GM19240 (cell line): ENCODE results near the gene ARID5B.

Experiments used
- DNase-seq: peaks from one replicate; pipeline ENCODE4 v3.0.0; 2011; ENCODE audit warnings: low spot score; ENCODE audit not compliant: insufficient read length

Gene ARID5B

GRCh38 chr10:62072901-62073300 lies 171.4 kb downstream of the ARID5B start:
- no peak for DNase-seq

DNA sequence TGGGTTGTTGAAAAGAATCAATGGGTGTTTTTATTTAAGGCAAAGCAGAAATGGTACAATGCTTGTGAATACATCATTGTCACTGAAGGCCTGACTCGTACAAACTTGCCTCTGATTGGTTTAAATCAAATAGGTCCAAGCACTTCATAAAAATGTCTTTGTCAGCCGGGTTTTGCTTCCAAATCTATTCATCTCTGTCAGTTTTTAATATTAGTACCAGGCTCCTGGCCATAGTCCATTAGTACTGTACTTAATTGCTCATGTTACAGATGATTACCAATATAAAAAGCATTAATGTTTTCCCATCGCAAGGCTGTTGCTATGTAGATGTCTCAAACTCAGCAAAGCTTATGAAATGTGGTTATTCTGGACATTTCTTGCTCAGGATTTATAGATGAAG lies 171.9 kb downstream of the ARID5B start:
- no peak for DNase-seq

- no peak for DNase-seq
Measured at GRCh38 chr10:62075414-62075813, 173.9 kb downstream of the ARID5B start.

- DNase-seq, result no peak
Measured at GRCh38 chr10:62075912-62076311, 174.4 kb downstream of the ARID5B start.

DNA sequence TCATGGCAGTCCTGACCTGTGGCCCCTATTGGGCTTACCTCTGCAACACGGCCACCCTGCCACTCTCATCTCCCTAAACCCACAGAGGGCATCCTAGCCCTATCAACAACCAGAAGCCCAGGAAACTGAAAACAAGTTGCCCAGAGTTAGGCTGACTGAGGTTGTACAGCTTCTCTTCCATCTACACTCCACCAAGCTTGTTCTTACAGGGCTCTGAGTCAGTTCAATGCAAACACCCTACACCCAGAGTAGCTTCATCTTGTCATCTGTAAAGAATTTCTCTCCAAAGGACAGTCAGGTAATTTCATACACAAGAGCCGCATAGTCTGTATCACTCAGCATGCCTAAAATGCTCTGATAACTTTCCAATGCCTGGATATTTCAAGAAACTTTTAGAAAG lies 175.4 kb downstream of the ARID5B start:
- no peak for DNase-seq

GRCh38 chr10:62077330-62078015 lies 176.0 kb downstream of the ARID5B start:
- DNase-seq, result no peak

DNA sequence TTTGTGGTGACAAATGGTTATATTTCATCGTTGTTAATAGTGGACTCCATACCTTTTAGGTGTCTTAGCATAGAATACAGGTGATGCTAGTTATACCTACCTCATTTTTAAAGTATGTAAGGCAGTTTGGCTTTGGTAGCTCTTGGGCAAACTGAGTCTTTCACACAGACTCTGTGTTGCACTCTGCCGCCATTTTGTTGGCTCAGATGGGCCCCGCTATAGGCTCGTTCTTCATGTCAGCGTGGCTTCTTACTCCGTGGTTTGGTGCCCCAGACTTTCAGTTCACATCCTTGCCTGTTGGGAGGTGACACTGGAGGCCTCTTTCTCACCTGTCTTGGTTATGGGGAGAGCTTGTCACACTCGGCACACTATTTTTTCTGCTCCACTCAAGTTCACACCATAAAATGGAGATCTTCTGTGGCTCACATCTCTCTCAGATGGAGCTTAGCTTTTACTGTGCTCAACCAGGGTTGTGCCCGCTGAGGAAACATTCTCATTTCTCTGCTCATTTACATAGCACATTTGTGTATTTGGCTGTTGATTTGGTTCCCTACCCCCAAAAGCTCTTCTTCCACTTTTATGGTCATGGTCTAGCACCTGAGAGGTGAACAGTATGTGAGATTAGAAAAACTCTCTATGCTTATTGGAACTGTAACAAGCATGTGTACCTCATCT lies 178.5 kb downstream of the ARID5B start:
- DNase-seq, result peak; percentile 26

DNA sequence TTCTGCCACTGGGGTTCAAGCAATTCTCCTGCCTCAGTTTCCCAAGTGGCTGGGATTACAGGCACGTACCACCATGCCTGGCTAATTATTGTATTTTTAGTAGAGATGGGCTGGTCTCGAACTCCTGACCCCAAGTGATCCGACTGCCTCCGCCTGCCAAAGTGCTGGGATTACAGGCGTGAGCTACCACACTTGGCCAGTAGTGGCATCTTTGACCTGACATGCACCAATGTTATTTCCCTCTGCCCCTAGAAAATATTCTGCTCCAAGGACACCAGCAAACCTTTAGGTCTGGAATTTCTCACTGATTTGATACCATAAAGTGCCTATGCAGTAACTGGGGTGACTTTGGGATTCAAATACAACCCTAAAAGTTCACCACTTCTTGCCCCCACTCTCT lies 179.4 kb downstream of the ARID5B start:
- no peak for DNase-seq

- no peak for DNase-seq
Measured at GRCh38 chr10:62081341-62082270, 180.1 kb downstream of the ARID5B start.

GRCh38 chr10:62082271-62082656 lies 180.8 kb downstream of the ARID5B start:
- no peak for DNase-seq

GRCh38 chr10:62082729-62083411 lies 181.4 kb downstream of the ARID5B start:
- no peak for DNase-seq

DNA sequence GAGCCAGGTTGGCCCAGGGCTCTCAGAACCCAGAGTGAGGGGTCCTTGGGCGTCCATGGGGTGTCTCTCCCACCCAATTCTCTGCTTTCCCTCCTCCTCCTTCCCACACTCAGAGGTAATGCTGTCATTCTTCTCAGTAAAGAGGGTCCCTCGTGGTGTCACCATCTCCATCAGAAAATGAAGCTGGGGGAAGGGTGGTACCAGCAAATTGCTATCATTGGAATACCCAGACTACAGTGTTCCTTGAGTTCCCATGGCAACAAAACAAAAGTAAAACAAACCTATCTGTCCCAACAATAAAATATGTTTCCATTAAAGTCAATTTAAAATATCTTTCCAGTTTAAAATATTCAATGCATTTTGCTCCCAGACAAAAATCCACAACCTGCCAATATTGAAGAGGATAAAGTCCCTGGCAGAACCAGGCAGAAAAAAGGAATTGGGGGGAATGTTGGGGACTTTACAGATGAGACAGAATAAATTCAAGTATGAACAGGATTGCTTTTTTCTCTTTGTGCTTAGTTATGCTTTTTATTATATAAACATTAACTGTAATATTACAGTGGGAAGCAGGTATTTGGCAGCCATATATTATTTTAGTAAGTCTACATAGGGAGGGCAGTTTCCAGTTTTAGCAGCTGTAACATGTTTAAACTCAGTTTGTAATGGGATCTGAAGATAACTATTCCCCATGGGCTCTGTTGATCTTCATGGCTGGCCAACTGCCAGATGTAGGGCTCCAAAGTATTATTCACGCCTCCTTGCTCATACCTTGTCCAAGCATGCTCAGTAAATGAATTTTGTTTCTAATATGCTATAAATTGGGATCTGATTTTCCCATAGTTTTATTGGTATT lies 182.1 kb downstream of the ARID5B start:
- no peak for DNase-seq

DNA sequence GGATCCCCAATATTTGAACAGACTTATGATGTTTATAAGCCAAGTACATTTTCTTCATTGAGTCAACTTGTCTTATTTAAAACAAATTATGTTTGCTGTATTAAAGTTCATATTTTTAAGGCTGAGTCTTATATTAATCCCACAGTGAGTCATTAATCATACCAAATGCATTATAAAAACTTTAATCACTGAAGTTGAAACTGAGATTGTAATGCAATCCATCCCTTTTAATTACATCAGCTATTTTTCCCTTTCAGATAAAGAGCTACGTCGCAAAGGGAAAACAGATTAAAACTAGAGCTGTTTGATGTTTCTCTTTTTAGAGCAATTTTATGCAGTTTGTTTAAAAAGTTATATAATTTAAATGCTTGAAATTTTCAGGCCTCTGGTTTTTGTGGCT lies 183.0 kb downstream of the ARID5B start:
- no peak for DNase-seq

DNA sequence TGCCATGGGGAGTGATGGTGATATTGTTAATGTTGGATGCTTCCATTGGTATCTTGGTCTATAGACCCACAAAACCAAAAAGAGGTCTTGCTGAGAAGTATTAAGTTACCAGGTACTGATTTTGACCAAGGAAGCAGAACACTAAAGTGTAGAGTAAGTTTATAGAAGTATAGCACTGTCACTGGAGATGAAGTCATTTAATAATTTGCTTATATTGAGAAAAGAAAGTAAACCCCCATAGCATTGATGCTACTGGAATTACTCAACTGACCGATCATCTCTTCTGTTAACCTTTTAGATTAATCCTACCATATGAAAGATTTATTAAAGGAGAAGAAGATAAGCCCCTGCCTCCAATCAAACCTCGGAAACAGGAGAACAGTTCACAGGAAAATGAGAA lies 183.9 kb downstream of the ARID5B start:
- no peak for DNase-seq

- DNase-seq, result no peak
Measured at GRCh38 chr10:62085821-62086220, 184.3 kb downstream of the ARID5B start.

DNA sequence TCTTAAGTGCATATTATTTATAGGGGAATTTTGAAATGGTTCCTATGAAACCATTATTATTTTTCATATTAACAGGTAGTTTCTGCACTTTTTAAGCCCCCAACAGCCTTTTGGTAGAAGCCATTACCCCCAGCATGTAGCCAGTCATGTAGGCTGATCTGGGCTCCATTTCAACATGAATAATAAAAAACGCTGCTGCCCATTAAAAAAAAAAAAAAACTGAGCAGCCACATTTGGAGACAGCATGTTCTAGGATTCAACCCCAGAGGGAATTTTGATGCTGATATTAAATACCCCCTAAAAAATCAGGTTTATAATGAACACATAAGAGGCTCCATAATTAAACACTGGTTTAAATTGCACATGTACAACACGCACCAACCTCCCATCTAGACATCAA lies 185.8 kb downstream of the ARID5B start:
- no peak for DNase-seq

DNA sequence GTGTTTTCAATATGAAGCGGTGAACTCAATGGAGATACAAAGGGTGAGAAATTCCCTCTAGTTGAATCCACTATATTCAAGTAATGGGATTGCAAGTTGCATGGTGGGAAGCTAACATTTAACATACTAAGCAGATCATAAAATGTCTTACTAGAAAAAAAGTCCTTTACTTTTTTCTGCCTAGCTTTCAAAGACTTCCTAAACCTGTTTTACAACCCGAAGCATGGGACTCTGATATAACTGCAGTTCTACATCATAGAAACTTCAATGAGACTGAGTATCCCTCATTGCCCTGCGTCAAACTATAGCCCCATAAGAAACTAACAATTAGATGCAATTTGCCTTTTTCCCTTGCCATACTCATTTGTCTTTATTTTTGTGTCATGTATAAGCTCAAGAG lies 187.3 kb downstream of the ARID5B start:
- DNase-seq, result no peak

DNA sequence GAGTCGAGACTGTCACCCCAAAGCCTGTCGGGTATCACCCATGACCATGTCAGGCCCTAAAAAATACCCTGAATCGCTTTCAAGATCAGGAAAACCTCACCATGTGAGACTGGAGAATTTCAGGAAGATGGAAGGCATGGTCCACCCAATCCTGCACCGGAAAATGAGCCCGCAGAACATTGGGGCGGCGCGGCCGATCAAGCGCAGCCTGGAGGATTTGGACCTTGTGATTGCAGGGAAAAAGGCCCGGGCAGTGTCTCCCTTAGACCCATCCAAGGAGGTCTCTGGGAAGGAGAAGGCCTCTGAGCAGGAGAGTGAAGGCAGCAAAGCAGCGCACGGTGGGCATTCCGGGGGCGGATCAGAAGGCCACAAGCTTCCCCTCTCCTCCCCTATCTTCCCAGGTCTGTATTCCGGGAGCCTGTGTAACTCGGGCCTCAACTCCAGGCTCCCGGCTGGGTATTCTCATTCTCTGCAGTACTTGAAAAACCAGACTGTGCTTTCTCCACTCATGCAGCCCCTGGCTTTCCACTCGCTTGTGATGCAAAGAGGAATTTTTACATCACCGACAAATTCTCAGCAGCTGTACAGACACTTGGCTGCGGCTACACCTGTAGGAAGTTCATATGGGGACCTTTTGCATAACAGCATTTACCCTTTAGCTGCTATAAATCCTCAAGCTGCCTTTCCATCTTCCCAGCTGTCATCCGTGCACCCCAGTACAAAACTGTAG lies 191.0 kb downstream of the ARID5B start:
- DNase-seq, result no peak

DNA sequence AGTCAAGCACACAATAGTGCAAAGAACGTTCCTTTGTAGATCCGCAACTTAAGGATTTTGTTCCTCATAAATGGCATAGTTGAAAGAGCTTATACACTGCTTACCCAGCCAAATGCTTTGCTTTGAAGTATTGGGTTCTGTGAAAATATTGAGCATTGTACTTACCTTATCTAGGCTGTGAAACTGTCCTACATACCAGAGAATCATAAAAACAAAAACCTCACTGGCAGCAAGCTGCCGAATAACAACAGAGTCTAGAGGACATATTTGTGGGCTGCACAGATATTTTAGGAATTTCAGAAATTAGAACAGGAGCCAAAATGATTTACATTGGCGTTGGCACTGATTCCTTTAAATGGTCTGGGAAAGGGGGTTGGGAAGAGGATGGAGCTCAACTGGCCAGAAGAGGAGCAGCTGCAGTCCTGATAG lies 192.4 kb downstream of the ARID5B start:
- no peak for DNase-seq
